Karpas-422 (cell line): Measurements from ENCODE around the gene SLC15A3. TPM values are rescaled to one million over a fixed set of nuclear protein-coding genes. Genes with fewer than 3 reads are reported as not detected.
"Not testable (repeated sequence)": the region's sequence is repeated elsewhere in the genome, so short reads cannot be mapped to it uniquely, and the experiment has no call there.

ENCODE experiments used
- DNase-seq: peaks from one replicate; pipeline ENCODE4 v3.0.0-alpha.2; 2015
- H2AFZ ChIP-seq: fragments of 200-600 bp; sonication (generic); 2 replicates; pipeline ENCODE4 v1.6.1; 2014; ENCODE audit warnings: antibody characterized with exemption, low read length, mixed read lengths
- H3K27ac ChIP-seq: fragments of 200-600 bp; sonication (generic); 2 replicates; pipeline ENCODE4 v1.5.1; 2014; ENCODE audit warnings: mild to moderate bottlenecking, low read length, moderate library complexity
- H3K27me3 ChIP-seq: fragments of 200-600 bp; sonication (generic); 2 replicates; pipeline ENCODE4 v1.6.1; 2014; ENCODE audit warnings: low read length, mixed read lengths
- H3K36me3 ChIP-seq: fragments of 200-600 bp; sonication (generic); 2 replicates; pipeline ENCODE4 v1.6.1; 2014; ENCODE audit warnings: low read length, mixed read lengths; ENCODE audit not compliant: insufficient read depth
- H3K4me1 ChIP-seq: fragments of 200-600 bp; sonication (generic); 2 replicates; pipeline ENCODE4 v1.6.1; 2014; ENCODE audit warnings: mild to moderate bottlenecking, low read length, mixed read lengths
- H3K4me2 ChIP-seq: fragments of 200-600 bp; sonication (generic); 2 replicates; pipeline ENCODE4 v1.6.1; 2014; ENCODE audit warnings: low read length, low read depth, mild to moderate bottlenecking; ENCODE audit not compliant: poor library complexity, severe bottlenecking
- H3K4me3 ChIP-seq: fragments of 200-600 bp; sonication (generic); 2 replicates; pipeline ENCODE4 v1.5.1; 2014; ENCODE audit warnings: mild to moderate bottlenecking, antibody characterized with exemption, low read length, mixed read lengths
- H3K79me2 ChIP-seq: fragments of 200-600 bp; sonication (generic); 2 replicates; pipeline ENCODE4 v1.6.1; 2014; ENCODE audit warnings: mild to moderate bottlenecking, low read length, mixed read lengths
- H3K9ac ChIP-seq: fragments of 200-600 bp; sonication (generic); 2 replicates; pipeline ENCODE4 v1.6.0; 2014; ENCODE audit warnings: low read length
- H3K9me2 ChIP-seq: fragments of 200-600 bp; sonication (generic), shearing (Covaris generic); replicated peaks from 2 replicates; pipeline ENCODE4 v1.6.0; 2014; ENCODE audit warnings: mild to moderate bottlenecking, low read length, moderate library complexity; ENCODE audit not compliant: insufficient read depth
- H3K9me3 ChIP-seq: fragments of 300-700, 200-600 bp; sonication (generic); 2 replicates; pipeline ENCODE4 v1.6.1; 2014; ENCODE audit warnings: low read length, mixed read lengths
- H4K20me1 ChIP-seq: fragments of 200-600 bp; sonication (generic); 2 replicates; pipeline ENCODE4 v1.6.1; 2014; ENCODE audit warnings: mild to moderate bottlenecking, antibody characterized with exemption, low read length, low read depth; ENCODE audit not compliant: insufficient read depth
- total RNA-seq: library from RNA; depleted of rRNA; stranded (reverse); fragments of >200 nt; shearing (Covaris generic); gene quantifications from 2 replicates; pipeline ENCODE4 v1.2.3, GENCODE V29; 2014; ENCODE audit warnings: low replicate concordance

Gene SLC15A3
- total RNA-seq, 1 experiment from 2014 or later = 64.7 TPM

DNA sequence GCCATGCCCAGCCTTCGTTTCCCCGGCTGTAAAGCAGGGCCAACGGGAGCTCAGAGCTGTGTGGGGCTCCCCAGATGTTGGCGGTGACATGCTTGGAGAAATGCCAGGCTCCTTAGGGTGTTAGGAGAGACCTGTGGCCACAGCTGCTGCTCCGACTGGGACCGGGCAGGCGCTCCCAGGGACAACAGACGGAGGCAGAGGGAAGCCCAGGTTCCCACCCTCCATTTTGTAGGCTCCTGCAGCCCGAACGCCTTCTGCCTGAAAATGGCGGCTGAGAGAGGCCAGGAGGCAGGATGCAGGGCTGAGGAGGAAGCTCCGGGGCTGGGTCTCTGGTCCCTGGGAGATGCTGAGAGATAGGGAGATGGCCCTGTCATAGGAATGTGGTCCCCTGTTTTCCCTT lies 29.5 kb upstream of the SLC15A3 start:
- no peak for DNase-seq
- Histone ChIP-seq H3K36me3 (no peaks in the 10 kb centered on the region), H3K79me2 (no peaks in the 10 kb centered on the region), H3K9me3 (no peaks in the 10 kb centered on the region), H3K9ac (no peak overlapping the region), H3K4me1 (peaks cover 22% of the 10 kb centered on the region), H4K20me1 (no peaks in the 10 kb centered on the region), H3K4me2 (no peak overlapping the region), H3K27ac (no peak overlapping the region), H2AFZ (no peak overlapping the region), H3K9me2 (no peaks in the 10 kb centered on the region), H3K4me3 (no peak overlapping the region), H3K27me3 (no peaks in the 10 kb centered on the region)

DNA sequence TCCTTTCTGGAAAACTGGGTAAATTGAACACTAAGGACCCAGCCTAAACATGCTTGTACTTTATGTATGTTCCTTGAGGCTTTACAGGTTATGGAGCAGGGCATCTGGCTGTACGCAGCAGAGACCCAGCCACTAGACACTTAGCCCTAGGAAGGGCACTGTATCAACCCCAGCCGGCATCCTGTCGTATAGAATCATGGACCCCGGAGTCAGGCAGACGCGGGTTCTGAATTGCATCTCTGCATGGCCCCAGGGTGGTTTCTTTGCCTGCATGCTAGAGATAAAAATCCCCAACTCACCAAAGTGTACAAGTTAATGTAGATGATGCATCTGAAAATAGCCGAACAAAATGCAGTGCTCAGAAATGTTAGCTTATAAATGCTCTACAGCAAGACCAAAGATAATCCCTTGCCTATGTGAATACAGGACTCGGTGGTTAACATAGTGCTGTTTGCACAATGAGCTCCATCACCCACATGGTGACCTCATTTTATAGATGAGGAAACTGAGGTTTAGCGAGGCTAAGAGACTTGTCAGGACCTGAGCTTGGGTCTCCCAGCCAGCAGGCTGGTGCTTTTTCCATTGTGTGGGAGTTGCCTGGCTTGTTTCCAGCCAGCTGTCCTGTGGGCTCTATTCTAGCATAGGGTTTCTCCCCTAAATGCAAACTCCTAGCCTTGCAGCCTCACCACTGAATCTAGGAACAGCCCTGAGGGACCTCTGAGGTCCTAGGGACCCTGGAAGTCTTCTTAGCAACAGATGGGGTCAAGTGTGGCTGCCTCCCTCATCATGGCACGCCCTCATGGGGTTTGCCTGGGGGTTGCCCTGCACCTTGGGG lies 26.8 kb upstream of the SLC15A3 start:
- no peak for DNase-seq
- no peaks in the 10 kb centered on the region for H4K20me1 ChIP-seq
- no peak overlapping the region for H3K4me3 ChIP-seq
- no peak overlapping the region for H3K9ac ChIP-seq
- H3K9me3 ChIP-seq = no peaks in the 10 kb centered on the region
- no peak overlapping the region for H3K4me2 ChIP-seq
- no peaks in the 10 kb centered on the region for H3K9me2 ChIP-seq
- H3K27ac ChIP-seq = no peak overlapping the region
- no peaks in the 10 kb centered on the region for H3K36me3 ChIP-seq
- no peaks in the 10 kb centered on the region for H3K79me2 ChIP-seq
- no peak overlapping the region for H2AFZ ChIP-seq
- no peaks in the 10 kb centered on the region for H3K27me3 ChIP-seq
- peaks cover 22% of the 10 kb centered on the region for H3K4me1 ChIP-seq

DNA sequence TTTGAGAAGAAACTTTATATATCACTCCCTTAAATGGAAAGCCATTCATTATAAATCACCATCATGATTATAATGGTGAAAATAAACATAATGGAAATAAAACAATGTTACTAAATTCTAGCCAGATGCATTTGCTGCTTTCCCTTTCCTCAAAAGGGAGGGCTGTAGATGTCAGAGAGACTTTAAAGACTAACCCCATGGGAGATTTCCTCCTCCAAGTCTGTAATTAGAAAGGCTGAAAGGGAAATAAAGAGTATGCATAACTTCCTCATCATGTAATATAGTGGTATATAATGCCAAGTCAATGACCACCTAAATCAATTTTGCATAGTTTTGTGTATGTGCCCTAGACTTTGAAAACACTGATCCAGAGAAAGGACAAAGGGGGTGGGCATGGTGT lies 25.9 kb upstream of the SLC15A3 start:
- Histone ChIP-seq H3K4me3 (no peak overlapping the region), H3K9me3 (no peaks in the 10 kb centered on the region), H3K4me1 (peaks cover 22% of the 10 kb centered on the region), H4K20me1 (no peaks in the 10 kb centered on the region), H3K27me3 (no peaks in the 10 kb centered on the region), H3K9ac (no peak overlapping the region), H3K79me2 (no peaks in the 10 kb centered on the region), H3K36me3 (no peaks in the 10 kb centered on the region), H3K9me2 (no peaks in the 10 kb centered on the region), H3K4me2 (peak overlapping the region; percentile 17), H2AFZ (no peak overlapping the region), H3K27ac (no peak overlapping the region)
- DNase-seq = no peak

DNA sequence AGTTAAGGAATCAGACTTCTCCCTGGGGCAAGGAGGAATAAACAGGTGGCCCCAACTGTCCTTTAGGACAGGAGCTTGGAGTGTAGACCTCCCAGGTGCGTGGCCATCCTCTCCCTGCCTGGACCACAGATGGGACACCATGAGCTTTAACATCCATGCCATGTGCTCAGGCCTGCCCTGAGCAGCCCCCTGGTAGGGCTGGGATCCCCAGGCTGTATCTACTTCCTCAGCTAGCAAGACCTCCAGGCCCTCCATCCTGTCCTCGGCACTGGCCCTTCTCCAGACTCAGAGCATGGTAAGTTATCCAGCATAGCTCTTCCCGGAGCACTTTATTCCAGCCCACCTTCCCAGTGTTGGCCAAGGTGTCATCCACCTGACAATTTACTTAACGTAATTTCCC lies 25.2 kb upstream of the SLC15A3 start:
- no peak overlapping the region for H3K27ac ChIP-seq

DNA sequence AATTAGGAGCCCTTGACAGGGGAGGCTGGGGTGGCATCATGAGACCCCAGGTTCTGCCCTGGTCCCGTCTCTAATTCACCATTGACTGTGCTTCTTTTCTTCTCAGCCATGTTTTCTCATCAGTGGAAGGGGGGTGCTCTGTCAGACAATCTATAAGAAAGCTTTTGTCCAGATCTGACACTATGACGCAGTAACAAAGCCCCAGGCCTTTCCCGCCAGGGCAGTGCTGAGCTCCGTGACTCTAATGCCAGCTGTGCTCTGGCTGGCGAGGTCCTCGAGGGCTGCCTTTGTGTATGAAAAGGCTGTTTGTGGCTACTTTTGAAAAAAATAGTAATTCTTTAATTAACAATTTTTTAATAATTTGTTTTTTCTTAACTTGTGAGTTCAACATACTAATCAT lies 22.8 kb upstream of the SLC15A3 start:
- DNase-seq = no peak
- Histone ChIP-seq H3K27me3 (no peaks in the 10 kb centered on the region), H3K27ac (no peak overlapping the region), H3K4me3 (no peak overlapping the region), H3K4me2 (no peak overlapping the region), H3K79me2 (no peaks in the 10 kb centered on the region), H3K4me1 (peaks cover 22% of the 10 kb centered on the region), H2AFZ (no peak overlapping the region), H3K9ac (no peak overlapping the region), H3K9me3 (no peaks in the 10 kb centered on the region), H4K20me1 (no peaks in the 10 kb centered on the region), H3K9me2 (no peaks in the 10 kb centered on the region), H3K36me3 (no peaks in the 10 kb centered on the region)

More for the DNA sequence above, 25.2 kb upstream of the SLC15A3 start:
- H3K27me3 ChIP-seq = no peaks in the 10 kb centered on the region
- no peak overlapping the region for H2AFZ ChIP-seq
- H3K9ac ChIP-seq = no peak overlapping the region
- H3K36me3 ChIP-seq = no peaks in the 10 kb centered on the region
- H3K9me2 ChIP-seq = no peaks in the 10 kb centered on the region
- no peaks in the 10 kb centered on the region for H3K9me3 ChIP-seq
- peaks cover 22% of the 10 kb centered on the region for H3K4me1 ChIP-seq
- no peaks in the 10 kb centered on the region for H4K20me1 ChIP-seq
- H3K4me3 ChIP-seq = no peak overlapping the region
- no peak for DNase-seq
- H3K4me2 ChIP-seq = peak overlapping the region; percentile 17
- H3K79me2 ChIP-seq = no peaks in the 10 kb centered on the region

DNA sequence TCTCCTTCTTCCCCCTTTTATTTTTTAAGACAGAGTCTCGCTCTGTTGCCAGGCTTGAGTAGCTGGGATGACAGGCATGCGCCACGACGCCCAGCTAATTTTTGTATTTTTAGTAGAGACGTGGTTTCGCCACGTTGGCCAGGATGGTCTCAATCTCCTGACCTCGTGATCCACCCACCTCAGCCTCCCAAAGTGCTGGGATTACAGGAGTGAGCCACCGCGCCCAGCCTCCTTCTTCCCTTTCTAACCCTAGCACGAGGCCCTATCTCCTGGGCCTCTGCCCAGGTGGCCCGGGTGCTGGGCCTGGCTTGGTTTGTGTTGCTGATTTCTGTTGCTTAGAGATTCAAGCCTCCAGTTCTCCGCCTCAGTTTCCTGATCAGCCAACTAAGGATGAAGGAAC lies 22.3 kb upstream of the SLC15A3 start:
- H3K27ac ChIP-seq, H2AFZ ChIP-seq, H3K79me2 ChIP-seq, H4K20me1 ChIP-seq, H3K4me2 ChIP-seq, H3K9ac ChIP-seq, H3K27me3 ChIP-seq, H3K9me2 ChIP-seq, H3K36me3 ChIP-seq, H3K4me3 ChIP-seq, DNase-seq, H3K9me3 ChIP-seq: not testable (repeated sequence)
- H3K4me1 ChIP-seq = peaks cover 22% of the 10 kb centered on the region

DNA sequence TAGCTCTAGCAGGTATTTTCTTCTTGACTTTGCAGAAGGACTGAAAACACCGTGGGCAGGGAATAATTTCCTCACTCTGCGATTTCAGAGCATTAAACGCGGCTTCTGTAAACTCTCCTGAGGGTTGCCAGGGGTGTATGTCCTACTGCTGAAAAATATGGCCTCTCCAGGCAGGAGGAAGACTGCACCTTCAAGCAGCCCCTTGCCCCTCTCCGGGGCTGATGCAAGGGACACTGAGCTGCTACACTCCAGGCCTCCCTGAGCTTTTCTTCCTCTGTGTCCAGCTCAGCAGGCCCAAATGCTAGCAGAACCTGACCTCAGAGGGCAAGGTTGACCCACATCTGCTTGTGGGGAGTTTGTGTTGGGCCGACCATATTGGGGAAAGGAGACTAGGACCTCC lies 21.7 kb upstream of the SLC15A3 start:
- H3K9ac ChIP-seq = no peak overlapping the region
- H3K9me3 ChIP-seq = no peaks in the 10 kb centered on the region
- no peak overlapping the region for H2AFZ ChIP-seq
- no peaks in the 10 kb centered on the region for H3K79me2 ChIP-seq
- peaks cover 16% of the 10 kb centered on the region for H3K4me1 ChIP-seq
- H3K4me3 ChIP-seq = no peak overlapping the region
- H3K27me3 ChIP-seq = no peaks in the 10 kb centered on the region
- DNase-seq = no peak
- H3K27ac ChIP-seq = no peak overlapping the region
- H4K20me1 ChIP-seq = no peaks in the 10 kb centered on the region
- no peaks in the 10 kb centered on the region for H3K9me2 ChIP-seq
- no peaks in the 10 kb centered on the region for H3K36me3 ChIP-seq
- H3K4me2 ChIP-seq = no peak overlapping the region

DNA sequence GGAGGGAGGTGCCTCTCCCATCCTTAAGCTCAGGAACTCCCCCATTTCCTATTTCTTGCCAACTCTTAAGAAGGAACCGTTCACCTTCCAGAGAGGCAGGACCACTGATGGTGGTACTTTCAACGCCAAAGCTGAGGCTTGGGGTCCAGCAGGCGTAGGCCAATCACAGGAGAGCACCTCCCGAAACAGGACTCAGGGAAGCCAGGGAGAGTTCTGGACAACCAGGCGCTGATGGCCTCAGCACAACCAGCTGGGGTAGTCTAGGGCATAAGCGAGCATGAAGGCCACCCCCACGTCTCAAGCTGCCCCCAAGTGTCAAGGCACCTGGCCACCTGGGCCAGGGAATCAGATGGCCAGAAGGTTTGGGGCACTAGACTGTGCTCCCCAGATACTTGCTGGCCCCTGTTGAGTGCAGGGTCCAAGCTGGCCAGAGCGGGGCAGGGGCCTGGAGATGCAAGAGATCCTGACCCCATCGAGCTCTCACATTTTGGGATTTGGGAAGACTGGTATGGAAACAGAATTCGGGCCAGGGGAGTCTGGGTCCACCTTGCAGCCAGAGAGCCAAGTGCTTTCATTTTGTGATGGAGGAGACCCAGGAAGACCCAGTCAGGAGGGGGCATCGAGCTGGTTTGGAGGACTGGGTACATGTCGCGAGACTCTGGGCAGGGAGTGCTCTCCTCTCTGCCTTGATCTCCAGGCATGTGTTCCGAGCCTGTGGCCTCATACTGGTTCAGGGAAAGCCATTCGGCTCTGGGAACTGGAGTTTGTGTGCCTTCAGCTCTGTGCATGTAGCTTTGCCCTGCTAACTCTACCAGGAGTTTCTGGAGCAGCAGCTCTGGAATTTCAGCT lies 20.4 kb upstream of the SLC15A3 start:
- H3K79me2 ChIP-seq = no peaks in the 10 kb centered on the region
- no peak overlapping the region for H3K9ac ChIP-seq
- DNase-seq = no peak
- H3K27ac ChIP-seq = no peak overlapping the region
- no peaks in the 10 kb centered on the region for H3K9me3 ChIP-seq
- no peak overlapping the region for H3K4me2 ChIP-seq
- no peaks in the 10 kb centered on the region for H3K27me3 ChIP-seq
- no peaks in the 10 kb centered on the region for H4K20me1 ChIP-seq
- no peak overlapping the region for H3K4me3 ChIP-seq
- no peaks in the 10 kb centered on the region for H3K9me2 ChIP-seq
- H2AFZ ChIP-seq = no peak overlapping the region
- peaks cover 4% of the 10 kb centered on the region for H3K4me1 ChIP-seq
- H3K36me3 ChIP-seq = no peaks in the 10 kb centered on the region
